Nephron progenitor cell (in vitro differentiated cells): ENCODE results near the gene IKBIP.

Experiments used
- DNase-seq: peaks from one replicate; pipeline ENCODE4 v3.0.0; 2021
- H3K27ac Mint-ChIP-seq: 2 replicates; pipeline ENCODE4 v1.8.0; 2021; ENCODE audit warnings: mild to moderate bottlenecking, moderate library complexity, mixed read lengths
- H3K27me3 Mint-ChIP-seq: 2 replicates; pipeline ENCODE4 v1.8.0; 2021; ENCODE audit warnings: mild to moderate bottlenecking, low read depth, mixed read lengths; ENCODE audit not compliant: poor library complexity
- H3K36me3 Mint-ChIP-seq: 2 replicates; pipeline ENCODE4 v1.8.0; 2021; ENCODE audit warnings: low read depth, mixed read lengths
- H3K4me1 Mint-ChIP-seq: 2 replicates; pipeline ENCODE4 v1.8.0; 2021; ENCODE audit warnings: mixed read lengths
- H3K4me3 Mint-ChIP-seq: 2 replicates; pipeline ENCODE4 v1.8.0; 2021; ENCODE audit warnings: mild to moderate bottlenecking, moderate library complexity, mixed read lengths
- H3K9me3 Mint-ChIP-seq: 2 replicates; pipeline ENCODE4 v1.8.0; 2021; ENCODE audit warnings: mild to moderate bottlenecking, moderate library complexity, mixed read lengths
- TF ChIP-seq, protein P1 (sequence below): fragments of 200-600 bp; sonication (generic); IDR thresholded peaks from 2 replicates; pipeline ENCODE4 v1.5.0; 2021; ENCODE audit warnings: antibody characterized with exemption

Gene IKBIP

DNA sequence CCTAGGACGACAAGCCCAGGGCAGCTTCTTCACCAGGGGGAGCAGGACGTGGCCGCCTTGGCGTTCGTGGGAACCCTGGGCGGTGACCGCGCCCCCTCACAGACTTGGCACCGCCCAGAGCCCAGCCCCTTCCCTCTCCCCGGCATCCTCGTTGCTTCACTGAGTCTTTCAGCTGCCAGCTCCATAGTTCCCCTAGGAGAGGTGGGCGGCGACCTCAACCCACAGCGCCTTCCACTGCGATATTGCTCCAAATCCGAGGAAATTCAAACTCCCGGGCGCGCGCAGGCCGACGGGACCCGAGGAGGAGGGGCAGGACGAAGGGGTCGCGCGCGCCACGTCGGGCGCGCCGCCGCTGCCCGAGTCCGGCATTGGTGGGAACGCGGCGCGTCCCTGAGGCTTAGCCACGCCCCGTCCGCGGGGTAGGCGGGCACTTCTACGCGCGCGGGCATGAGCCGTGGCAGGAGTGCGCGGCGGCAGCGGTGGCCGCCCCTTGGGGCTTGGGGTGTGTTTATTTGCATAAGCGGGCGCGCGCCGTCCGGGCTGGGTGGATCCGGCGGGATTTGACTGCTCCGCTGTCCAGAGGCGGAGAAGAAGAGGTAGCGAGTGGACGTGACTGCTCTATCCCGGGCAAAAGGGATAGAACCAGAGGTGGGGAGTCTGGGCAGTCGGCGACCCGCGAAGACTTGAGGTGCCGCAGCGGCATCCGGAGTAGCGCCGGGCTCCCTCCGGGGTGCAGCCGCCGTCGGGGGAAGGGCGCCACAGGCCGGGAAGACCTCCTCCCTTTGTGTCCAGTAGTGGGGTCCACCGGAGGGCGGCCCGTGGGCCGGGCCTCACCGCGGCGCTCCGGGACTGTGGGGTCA, at the start of gene IKBIP, which contains the start of gene APAF1:
Gene IKBIP, minus strand, starts transcription at position 77 of the 860 bp plus-strand sequence. CDS start 87 bp downstream, outside the sequence.
Gene APAF1, plus strand, starts transcription at position 579 of the 860 bp plus-strand sequence. CDS start 3,070 bp downstream, outside the sequence.
- H3K36me3 Mint-ChIP-seq: peaks cover 35% of the 10 kb centered on the region
- peak; percentile 99 for DNase-seq
- peaks cover 6% of the 10 kb centered on the region for H3K9me3 Mint-ChIP-seq
- TF ChIP-seq, protein P1, sequence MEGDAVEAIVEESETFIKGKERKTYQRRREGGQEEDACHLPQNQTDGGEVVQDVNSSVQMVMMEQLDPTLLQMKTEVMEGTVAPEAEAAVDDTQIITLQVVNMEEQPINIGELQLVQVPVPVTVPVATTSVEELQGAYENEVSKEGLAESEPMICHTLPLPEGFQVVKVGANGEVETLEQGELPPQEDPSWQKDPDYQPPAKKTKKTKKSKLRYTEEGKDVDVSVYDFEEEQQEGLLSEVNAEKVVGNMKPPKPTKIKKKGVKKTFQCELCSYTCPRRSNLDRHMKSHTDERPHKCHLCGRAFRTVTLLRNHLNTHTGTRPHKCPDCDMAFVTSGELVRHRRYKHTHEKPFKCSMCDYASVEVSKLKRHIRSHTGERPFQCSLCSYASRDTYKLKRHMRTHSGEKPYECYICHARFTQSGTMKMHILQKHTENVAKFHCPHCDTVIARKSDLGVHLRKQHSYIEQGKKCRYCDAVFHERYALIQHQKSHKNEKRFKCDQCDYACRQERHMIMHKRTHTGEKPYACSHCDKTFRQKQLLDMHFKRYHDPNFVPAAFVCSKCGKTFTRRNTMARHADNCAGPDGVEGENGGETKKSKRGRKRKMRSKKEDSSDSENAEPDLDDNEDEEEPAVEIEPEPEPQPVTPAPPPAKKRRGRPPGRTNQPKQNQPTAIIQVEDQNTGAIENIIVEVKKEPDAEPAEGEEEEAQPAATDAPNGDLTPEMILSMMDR: no peak
- peaks cover 30% of the 10 kb centered on the region for H3K4me1 Mint-ChIP-seq
- peak within 1 kb of the TSS; percentile 97 for H3K4me3 Mint-ChIP-seq
- H3K27ac Mint-ChIP-seq: peak within 1 kb of the TSS; percentile 99
- no peaks in the 10 kb centered on the region for H3K27me3 Mint-ChIP-seq

GRCh38 chr12:98691351-98691750, 46.8 kb upstream of the IKBIP start:
- peaks cover 8% of the 10 kb centered on the region for H3K4me1 Mint-ChIP-seq
- H3K36me3 Mint-ChIP-seq: peaks cover 82% of the 10 kb centered on the region
- DNase-seq: no peak
- TF ChIP-seq, protein P1: no peak
- no peaks in the 10 kb centered on the region for H3K9me3 Mint-ChIP-seq
- H3K27ac Mint-ChIP-seq: no peak overlapping the region
- H3K4me3 Mint-ChIP-seq: no peak overlapping the region
- H3K27me3 Mint-ChIP-seq: no peaks in the 10 kb centered on the region

DNA sequence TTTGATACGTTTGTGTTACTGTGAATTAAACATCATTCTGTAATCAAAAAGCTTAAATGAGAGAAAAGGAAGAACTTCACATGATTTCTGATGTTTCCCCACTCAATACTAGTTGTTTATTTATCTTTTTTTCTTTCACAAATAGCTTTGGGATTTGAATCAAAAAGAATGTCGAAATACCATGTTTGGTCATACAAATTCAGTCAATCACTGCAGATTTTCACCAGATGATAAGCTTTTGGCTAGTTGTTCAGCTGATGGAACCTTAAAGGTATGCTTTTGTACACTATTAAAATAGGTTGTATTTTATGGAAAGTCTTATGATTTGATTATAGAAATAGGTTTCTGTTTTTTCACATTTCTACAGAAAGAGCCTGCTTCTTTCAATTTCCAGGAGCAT, 42.0 kb upstream of the IKBIP start:
- Mint-ChIP-seq H3K36me3 (peaks cover 81% of the 10 kb centered on the region), H3K27me3 (no peaks in the 10 kb centered on the region), H3K4me1 (no peaks in the 10 kb centered on the region), H3K27ac (no peak overlapping the region), H3K9me3 (no peaks in the 10 kb centered on the region), H3K4me3 (no peak overlapping the region)
- DNase-seq: no peak
- TF ChIP-seq, protein P1: no peak

DNA sequence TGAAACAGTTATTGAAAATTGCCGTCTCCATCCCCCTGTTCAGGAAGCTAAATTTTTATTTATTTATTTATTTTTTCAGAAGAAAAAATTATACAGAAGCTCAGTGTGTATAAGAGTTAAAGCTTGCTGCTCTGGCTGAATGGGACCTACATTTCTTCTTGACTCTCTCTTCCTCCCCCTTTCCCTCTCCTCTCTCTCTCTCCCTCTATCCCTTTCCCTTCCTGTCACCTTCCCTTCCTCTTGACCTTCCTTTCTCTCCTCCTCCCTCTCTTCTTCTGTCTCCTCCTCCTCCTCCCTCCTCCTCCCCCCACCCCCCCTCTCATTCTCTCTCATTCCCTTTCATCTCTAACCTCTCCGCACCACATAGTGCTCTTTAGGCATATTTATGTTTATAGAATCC, 39.6 kb upstream of the IKBIP start:
- TF ChIP-seq, protein P1: no peak
- DNase-seq: no peak
- no peak overlapping the region for H3K4me3 Mint-ChIP-seq
- peaks cover 74% of the 10 kb centered on the region for H3K36me3 Mint-ChIP-seq
- no peaks in the 10 kb centered on the region for H3K27me3 Mint-ChIP-seq
- H3K27ac Mint-ChIP-seq: no peak overlapping the region
- H3K9me3 Mint-ChIP-seq: no peaks in the 10 kb centered on the region
- H3K4me1 Mint-ChIP-seq: no peaks in the 10 kb centered on the region

- Mint-ChIP-seq H3K27ac (no peak overlapping the region), H3K36me3 (peaks cover 59% of the 10 kb centered on the region), H3K9me3 (no peaks in the 10 kb centered on the region), H3K4me1 (no peaks in the 10 kb centered on the region), H3K4me3 (no peak overlapping the region), H3K27me3 (no peaks in the 10 kb centered on the region)
- no peak for DNase-seq
- TF ChIP-seq, protein P1: no peak
Observed at GRCh38 chr12:98679611-98680005, 35.0 kb upstream of the IKBIP start.
